Stimulated activated CD4-positive, alpha-beta T cell treated with anti-CD3 and anti-CD28 coated beads, Interleukin-2, amount 100 ng/mL, for 24 hours (primary cell): ENCODE data around the gene GINS2.

Source experiments
- DNase-seq, 2 donors: peaks; one replicate each; pipeline ENCODE4 v3.0.0-alpha.2; 2020

Gene GINS2

DNA sequence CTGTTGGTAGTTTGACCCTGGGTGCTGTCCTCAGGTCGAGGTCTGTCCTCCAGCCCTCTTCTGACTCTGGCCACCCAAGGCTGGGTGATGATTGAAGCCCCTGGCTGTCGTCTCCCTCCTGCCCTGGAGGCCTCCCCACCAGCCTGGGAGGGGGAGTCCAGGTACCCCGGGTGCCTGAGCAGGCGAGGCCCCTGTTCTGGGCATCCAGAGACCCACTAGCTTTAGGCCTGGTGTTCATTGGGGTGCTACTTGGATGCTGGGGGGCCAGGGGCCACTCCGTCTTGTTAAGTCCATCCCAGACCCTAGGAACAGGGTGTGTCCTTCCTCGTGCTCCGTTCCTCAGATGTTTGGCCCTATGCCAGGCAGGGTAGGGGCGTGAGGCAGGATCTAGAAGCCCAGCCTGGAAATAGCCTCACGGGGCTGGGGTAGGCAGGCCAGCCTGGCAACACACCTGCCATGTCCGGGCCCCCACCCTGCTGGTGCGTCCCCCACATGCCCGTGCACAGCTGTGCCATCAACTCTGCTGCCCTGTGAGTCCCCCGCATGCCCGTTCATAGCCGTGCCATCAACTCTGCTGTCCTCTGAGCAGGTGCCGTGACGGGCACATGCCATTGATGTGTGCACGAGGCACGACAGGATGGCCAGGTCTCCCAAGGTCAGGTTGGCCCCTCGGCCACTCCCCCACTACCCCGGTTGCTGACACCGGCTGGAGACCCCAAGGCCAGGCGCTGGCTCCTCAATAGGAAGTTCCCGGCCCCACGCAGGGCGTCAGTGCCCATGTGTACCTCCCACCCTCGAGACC is 36.9 kb downstream of the GINS2 start:
- DNase-seq, result no peak

DNA sequence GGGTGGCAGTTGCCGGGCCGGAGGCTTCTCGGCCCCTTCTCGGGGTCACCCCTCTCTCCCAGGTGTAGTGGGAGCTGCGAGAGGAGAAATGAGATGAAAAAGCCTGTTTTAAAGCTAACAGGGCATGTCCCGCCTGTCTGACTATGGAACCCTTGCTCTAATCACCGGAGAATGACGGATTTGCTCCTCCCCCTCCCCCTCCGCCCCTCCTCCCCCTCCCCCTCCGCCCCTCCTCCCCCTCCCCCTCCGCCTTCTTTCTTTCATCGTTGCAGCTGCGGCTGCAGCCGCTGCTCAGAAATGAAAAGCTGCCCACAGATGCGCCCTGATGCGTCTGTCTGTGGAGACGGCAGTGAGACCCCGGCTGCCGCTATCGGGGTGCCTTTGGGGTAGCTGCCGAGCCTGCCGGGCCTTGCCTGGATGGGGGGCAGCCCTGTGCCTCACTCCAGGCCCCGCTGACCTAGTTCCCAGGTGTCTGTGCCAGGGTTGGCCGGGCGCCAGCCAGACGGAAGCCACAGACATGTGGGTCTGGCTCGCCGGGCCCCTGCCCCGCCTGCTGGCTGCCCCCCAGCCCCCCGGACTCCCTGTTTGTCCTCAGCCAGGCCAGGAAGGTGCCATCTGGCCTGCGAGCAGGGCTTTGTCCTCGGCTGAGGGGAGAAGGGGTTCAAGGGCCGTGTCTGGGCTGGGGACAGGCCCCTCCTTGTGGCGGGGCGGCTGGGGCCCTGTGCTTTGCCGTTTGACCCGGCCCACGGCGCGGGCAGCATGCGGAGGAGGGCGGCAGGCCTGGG is 37.7 kb downstream of the GINS2 start:
- DNase-seq, result no peak

DNA sequence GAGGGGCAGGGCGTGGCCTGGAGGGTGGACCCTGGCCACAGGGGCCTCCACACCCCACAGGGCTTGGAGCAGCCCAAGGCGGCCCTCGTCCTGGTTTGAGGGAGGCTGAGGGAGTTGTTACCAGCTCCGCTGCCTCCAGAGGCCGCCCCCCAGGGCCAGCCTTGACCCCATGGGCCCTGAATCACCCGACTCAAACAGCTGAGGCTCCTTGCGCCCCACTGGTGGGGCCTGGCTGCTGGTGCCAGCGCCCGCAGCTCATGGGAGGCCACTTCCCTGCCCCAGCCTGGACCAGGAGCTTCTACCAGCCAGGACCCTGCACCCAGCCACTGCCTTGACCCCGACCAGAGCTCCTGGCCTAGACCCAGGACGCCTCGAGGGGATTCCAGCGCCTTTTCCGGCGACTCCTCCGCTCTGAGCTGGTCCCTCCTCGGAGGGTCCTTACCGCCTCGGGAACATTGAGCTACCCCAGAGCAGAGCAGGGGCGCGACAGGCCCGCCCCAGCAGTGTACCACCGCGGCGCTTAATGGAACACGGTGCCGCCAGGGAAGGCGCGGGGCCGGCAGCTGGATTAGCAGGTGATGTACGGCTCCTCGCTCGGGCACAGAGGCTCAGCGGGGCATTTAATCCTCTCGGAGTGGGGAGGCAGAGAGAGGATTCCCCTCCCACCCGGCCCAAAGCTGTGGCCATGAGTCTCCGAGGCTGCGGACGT is 38.5 kb downstream of the GINS2 start:
- DNase-seq, result no peak

GRCh38 chr16:85649411-85650134 is 39.2 kb downstream of the GINS2 start:
- DNase-seq, result no peak

DNA sequence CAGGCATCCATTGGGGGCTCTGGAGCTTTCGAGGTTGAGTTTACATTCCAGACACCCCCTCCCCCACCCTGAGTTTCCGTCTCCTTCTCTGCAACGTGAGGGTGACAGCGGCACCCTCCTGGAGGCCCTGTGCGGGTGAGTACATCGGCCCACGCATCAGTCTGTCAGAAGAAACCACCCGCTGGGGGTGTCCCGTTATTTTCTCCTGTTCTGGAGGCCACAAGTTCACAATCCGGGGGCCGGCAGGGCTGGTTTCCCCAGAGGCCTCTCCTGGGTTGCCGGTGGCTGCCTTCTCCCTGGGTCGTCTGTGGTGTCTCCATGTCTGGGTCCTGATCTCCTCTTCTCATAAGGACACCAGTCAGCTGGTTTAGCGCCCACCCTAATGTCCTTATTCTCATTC is 39.9 kb downstream of the GINS2 start:
- no peak for DNase-seq

DNA sequence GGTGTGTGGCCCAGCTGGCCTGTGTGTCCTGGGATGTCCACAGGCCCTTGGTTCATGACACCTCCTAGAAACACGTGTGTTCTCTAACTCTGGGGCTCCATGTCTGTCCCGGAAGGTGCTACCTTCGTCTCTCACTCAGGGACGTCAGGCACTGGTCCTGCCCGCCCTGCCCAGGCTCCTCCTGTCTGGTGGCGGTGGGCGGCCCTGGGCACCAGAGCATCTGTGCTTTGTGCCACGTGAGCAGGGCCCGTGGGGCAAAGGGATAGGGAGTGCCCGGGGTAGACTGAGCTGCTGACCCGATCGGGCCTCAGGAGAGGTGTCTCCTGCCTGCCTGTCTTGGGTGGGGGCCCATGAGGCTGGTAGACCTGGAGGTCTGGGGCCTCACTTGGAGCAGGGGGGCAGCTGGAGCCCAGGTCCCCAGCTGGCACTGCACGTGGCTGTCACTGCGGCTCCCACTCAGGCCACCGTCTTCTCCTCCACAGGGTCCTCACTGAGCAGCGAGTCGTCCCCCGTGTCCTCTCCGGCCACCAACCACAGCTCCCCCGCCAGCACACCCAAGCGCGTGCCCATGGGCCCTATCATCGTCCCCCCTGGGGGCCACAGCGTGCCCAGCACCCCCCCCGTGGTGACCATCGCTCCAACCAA is 40.6 kb downstream of the GINS2 start:
- DNase-seq, result no peak

DNA sequence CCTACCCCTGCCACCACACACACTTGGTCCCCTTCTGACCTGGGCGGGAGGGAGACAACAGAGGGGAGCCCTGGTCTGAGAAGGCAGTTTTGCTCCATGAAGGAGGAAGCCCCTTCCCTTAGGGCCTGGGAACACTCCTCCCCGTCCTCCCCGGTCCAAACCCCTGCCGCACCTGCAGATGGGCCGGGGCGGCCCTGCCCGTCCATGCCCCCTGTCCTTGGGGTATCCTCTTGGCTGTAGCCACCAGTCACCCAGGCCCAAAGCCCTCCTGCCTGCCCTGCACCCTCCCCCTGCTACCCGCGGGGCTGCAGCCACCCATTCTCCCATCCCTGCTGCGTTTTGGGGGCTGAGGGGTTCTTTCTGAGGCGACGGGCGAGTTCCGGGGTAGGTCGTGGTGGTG is 41.8 kb downstream of the GINS2 start:
- no peak for DNase-seq

DNA sequence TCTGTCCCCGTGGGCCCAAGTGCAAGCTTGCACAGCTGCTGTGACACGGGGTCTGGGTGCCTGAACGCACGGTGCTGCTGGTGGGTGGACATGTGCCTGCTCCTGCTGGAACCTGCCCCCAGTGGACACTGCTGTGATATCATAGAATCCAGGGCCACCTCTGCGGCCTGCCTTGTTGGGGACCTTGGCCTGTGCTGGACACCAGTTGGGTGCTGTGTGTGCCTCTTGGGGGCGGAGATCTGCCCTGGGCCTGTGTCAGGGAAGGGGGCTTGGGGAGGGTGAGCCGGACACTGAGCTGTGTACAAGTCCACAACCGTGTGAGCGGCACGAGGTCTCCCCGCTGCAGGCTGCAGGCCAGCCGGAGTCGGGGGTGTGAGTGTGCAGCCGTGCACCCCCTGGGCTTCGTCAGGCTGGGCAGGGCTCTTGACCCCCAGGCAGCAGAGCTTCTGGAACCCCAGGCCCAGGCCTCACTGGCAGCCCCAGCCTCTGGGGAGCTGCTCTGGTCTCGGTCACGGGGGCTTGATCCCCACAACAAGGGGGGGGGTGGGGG is 42.3 kb downstream of the GINS2 start:
- no peak for DNase-seq

GRCh38 chr16:85645021-85645589 is 43.6 kb downstream of the GINS2 start:
- no peak for DNase-seq

DNA sequence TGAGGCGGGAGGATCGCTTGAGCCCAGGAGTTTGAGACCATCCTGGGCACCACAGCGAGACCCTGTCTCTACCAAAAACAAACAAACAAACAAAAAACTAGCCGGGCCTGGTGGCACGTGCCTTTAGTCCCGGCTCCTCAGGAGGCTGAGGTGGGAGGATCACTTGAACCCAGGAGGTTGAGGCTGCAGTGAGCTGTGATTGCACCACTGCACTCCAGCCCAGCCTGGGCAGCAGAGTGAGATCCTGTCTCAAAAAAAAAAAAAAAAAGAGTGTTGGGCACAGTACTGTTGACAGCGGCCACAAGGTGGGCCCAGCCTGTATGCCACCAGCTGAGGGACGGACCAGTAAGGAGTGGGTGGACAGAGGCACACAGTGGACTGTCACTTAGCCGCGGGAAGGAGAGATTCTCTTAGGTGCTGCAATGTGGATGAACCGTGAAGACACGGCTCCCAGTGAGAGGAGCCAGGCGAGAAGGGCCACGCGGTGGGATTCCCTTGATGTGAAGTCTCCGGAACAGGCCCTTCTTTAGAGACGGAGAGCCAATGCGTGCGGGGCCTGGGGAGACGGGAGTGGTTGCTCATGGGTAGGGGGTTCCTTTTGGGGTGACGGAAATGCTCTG is 44.6 kb downstream of the GINS2 start:
- DNase-seq, result no peak

DNA sequence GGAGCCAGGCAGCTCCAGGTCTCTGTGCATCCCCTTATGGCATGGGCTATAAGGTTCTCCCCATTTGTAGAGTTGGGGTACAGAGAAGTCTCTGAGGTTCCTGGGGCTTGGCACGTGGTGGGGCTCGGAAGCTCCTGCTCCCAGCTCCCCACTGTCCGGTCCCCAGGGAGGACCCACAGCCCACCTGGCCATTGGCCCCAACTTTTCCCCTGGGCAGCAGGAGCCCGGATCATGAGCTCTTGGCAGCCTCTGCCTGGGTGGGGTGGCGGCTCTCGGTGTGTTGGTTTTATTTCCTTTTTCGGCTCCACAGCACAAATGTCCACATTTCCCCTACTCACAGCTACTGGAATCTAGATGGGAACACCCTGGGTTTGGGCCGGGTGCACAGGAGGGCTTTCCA is 45.1 kb downstream of the GINS2 start:
- no peak for DNase-seq

DNA sequence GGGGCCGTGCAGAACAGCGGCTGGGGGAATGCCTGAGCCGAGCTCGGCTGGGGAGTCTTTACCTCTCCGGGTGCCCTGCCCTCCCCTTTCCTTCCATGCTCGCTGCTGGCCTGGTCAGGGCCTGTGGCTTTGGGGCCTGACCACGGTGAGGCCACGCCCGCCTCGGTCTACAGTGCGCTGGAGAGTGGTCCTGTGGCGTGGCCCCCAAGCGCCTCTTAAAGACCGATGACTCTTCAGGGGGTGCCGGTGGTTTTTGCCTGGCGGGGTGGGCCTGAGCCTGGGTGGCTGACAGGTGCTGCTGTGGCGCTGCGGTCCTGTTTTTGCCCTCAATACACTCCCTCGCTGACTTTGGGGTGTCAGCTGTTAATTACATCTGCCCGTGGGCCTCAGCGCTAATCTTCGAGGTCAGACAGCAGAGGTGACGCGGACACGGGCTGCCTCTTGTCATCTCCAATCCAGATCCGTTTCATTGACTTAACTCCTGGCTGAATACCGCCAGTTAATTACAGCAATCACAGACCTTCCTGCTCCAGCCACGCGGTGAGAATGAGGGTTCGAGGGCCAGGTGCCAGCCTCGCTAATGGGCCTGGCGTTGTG is 45.9 kb downstream of the GINS2 start:
- no peak for DNase-seq

GRCh38 chr16:85641776-85642176 is 47.0 kb downstream of the GINS2 start:
- DNase-seq, result no peak

- no peak for DNase-seq
Measured at GRCh38 chr16:85641305-85641704, 47.4 kb downstream of the GINS2 start.

DNA sequence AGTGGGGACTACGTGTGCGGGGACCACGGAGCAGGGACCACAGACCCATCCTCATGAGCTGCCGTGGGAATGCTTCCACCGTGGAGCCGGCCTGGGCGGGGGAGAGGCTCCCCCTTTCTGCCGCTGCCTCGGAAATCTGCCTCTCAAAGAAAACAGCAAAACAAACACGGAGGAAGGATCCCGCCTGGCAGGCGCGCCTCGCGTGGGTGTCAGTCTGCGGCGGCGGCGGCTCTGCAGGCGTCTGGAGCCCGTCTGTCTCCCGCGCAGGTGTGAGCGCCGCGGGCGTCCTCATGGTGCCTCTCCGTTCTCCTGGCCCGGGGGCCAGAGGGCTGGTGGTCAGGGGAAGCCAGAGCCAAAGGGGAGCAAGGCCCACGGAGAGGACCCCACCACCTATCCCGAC is 48.2 kb downstream of the GINS2 start:
- DNase-seq, result no peak

- DNase-seq, result no peak
Measured at GRCh38 chr16:85640254-85640558, 48.5 kb downstream of the GINS2 start.

DNA sequence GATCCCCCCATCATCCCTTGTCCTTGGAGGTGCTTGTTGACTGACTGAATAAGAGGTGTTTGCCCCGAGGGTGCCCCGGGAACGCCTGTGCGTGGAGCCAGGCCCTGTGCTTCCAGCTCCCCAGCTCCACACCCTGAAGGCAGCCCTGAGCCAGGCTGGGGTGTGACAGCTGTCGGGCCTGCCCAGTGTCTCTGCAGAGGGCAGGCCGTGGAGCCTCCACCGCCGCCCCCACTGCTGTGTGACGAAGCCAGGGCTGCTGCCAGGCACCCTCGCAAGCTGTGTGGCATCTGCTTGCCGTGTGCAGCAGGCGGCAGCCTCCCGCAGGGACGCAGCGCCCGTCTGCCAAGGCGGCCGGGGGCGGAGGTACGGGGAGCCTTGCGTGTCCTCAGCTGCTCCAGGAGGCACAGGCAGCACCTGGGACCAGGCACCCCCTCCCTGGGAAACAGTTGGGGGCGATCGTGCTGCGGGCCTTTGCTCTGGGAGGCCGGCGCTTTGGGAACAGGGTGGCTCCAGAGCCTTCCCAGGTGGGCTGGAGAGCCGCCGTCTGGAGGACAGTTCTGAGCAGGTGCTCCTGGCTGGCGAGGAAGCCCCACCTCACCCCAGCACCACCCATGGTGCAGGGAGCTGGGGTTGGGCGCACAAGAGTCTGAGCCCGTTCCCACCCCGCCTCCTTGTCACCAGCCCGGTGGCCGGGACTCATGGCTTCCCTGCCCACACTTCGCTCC is 49.1 kb downstream of the GINS2 start:
- no peak for DNase-seq

GRCh38 chr16:85638695-85639409 is 49.9 kb downstream of the GINS2 start:
- no peak for DNase-seq

DNA sequence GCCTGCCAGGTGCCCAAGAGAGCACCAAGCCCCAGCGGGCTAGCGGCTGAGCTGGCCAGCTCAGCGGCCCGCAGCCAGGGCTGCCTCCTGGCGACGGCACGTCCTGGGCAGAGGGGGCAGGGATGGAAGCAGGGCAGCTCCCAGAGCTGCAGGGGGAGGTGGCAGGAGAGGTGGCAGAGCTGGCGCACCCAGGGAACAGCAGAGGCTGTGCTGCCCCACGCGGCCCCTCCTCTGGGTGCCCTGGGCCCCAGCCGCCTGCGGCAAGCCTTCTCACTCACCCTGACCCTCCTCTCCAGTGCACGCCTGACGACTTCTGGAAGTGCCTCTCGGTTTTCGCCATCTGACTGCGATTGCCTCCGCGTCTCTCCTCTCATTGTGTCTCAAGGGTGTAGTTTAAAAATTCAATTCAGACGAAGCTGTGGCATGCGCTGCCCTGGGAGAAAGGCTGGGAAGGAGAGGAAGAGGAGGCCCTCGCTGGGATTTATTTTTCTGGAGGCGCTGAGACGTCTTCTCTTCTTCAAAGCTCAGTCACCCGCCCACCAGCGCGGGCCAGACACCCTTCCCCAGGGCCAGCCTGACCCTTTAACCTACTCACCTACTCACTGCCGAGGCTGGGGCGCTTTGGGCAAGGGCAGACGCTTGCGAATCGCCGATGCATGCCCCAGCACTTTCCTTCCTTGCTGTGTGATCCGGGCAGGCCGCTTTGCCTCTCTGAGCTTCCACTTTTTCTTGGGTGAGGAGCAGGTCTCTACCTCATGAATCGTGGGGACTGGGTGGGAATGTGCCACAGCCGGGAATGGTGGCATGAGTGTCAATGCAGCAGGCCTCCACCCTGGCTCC is 50.7 kb downstream of the GINS2 start:
- no peak for DNase-seq
